Measurements from ENCODE around the gene LTO1.
A peak's percentile ranks its signal among the peaks of the same experiment; 100 is the strongest.

The LTO1 gene

GRCh38 chr11:69707176-69707575, 32.0 kb upstream of the LTO1 start:
- H3K4me3 ChIP-seq (ENCODE audit: low read depth, low read length): no peak overlapping the region
- DNase-seq (ENCODE audit: low read depth): no peak
- no peak for TF ChIP-seq POLR2A (IDR thresholded peaks at IDR 0.05; ENCODE audit: extremely low read depth, insufficient read length)
- no peak for TF ChIP-seq MAX (IDR thresholded peaks at IDR 0.05; ENCODE audit: low read depth, low read length)
- no peak for TF ChIP-seq MYC (IDR thresholded peaks at IDR 0.05; ENCODE audit: low read depth, low read length)
- TF ChIP-seq CTCF (IDR thresholded peaks at IDR 0.05; ENCODE audit: low read depth, low read length): no peak

- H3K4me3 ChIP-seq (ENCODE audit: low read depth, low read length): no peak overlapping the region
- no peak for TF ChIP-seq POLR2A (IDR thresholded peaks at IDR 0.05; ENCODE audit: extremely low read depth, insufficient read length)
- TF ChIP-seq MYC (IDR thresholded peaks at IDR 0.05; ENCODE audit: low read depth, low read length): no peak
- TF ChIP-seq MAX (IDR thresholded peaks at IDR 0.05; ENCODE audit: low read depth, low read length): no peak
- no peak for TF ChIP-seq CTCF (IDR thresholded peaks at IDR 0.05; ENCODE audit: low read depth, low read length)
- DNase-seq (ENCODE audit: low read depth): no peak
Measured at GRCh38 chr11:69705901-69706787, 31.0 kb upstream of the LTO1 start.

- no peak for DNase-seq (ENCODE audit: low read depth)
Measured at GRCh38 chr11:69705351-69705811, 30.2 kb upstream of the LTO1 start.

GRCh38 chr11:69704508-69705253, 29.5 kb upstream of the LTO1 start:
- TF ChIP-seq CTCF (IDR thresholded peaks at IDR 0.05; ENCODE audit: low read depth, low read length): peak; percentile 39
- TF ChIP-seq MYC (IDR thresholded peaks at IDR 0.05; ENCODE audit: low read depth, low read length): no peak
- DNase-seq (ENCODE audit: low read depth): no peak
- no peak overlapping the region for H3K4me3 ChIP-seq (ENCODE audit: low read depth, low read length)

More at GRCh38 chr11:69705351-69705811, 30.2 kb upstream of the LTO1 start:
- TF ChIP-seq MYC (IDR thresholded peaks at IDR 0.05; ENCODE audit: low read depth, low read length): no peak
- no peak for TF ChIP-seq POLR2A (IDR thresholded peaks at IDR 0.05; ENCODE audit: extremely low read depth, insufficient read length)
- TF ChIP-seq MAX (IDR thresholded peaks at IDR 0.05; ENCODE audit: low read depth, low read length): no peak
- TF ChIP-seq CTCF (IDR thresholded peaks at IDR 0.05; ENCODE audit: low read depth, low read length): no peak
- no peak overlapping the region for H3K4me3 ChIP-seq (ENCODE audit: low read depth, low read length)

GRCh38 chr11:69703768-69704507, 28.8 kb upstream of the LTO1 start, which contains the start of gene FGF19:
Gene FGF19, minus strand, starts transcription at chr11:69704022. Its CDS starts 146 bp downstream, at chr11:69703876.
- no peak for DNase-seq (ENCODE audit: low read depth)
- TF ChIP-seq POLR2A (IDR thresholded peaks at IDR 0.05; ENCODE audit: extremely low read depth, insufficient read length): no peak
- TF ChIP-seq MAX (IDR thresholded peaks at IDR 0.05; ENCODE audit: low read depth, low read length): no peak
- no peak for TF ChIP-seq MYC (IDR thresholded peaks at IDR 0.05; ENCODE audit: low read depth, low read length)
- TF ChIP-seq CTCF (IDR thresholded peaks at IDR 0.05; ENCODE audit: low read depth, low read length): no peak
- H3K4me3 ChIP-seq (ENCODE audit: low read depth, low read length): no peak within 1 kb of the TSS
